CD4-positive, alpha-beta memory T cell (primary cell): ENCODE data around the gene CHN1. TPM values are rescaled to one million over a fixed set of nuclear protein-coding genes. Genes with fewer than 3 reads are reported as not detected.

Experiments used
- CTCF ChIA-PET: fragments of 350-600 bp; sonication (Branson Sonifier 250); formaldehyde crosslinking; loops from one replicate; lab custom pipeline; 2021; ENCODE audit warnings: inconsistent platforms; ENCODE audit not compliant: partially characterized antibody; lab: Charles Lee
- POLR2A ChIA-PET: fragments of 350-600 bp; sonication (Branson Sonifier 250); formaldehyde crosslinking; loops from one replicate; lab custom pipeline; 2021; ENCODE audit not compliant: partially characterized antibody; lab: Charles Lee
- DNase-seq, 5 donors: peaks; one replicate each; pipeline versions ENCODE4 v3.0.0 to v3.0.0-alpha.2; 2020 to 2022; ENCODE audit warnings: mixed read lengths in 1 of 5
- H3K27ac ChIP-seq: one replicate; pipeline ENCODE4 v1.7.0; 2013; ENCODE audit warnings: low read depth, low read length
- H3K27me3 ChIP-seq: 2 replicates; pipeline ENCODE4 v1.7.0; 2013; ENCODE audit warnings: mild to moderate bottlenecking, low read length, moderate library complexity; ENCODE audit not compliant: insufficient read depth
- H3K36me3 ChIP-seq: 2 replicates; pipeline ENCODE4 v1.7.0; 2013; ENCODE audit warnings: mild to moderate bottlenecking, low read length, moderate library complexity; ENCODE audit not compliant: insufficient read depth
- H3K4me1 ChIP-seq: 2 replicates; pipeline ENCODE4 v1.7.0; 2013; ENCODE audit warnings: mild to moderate bottlenecking, low read length, moderate library complexity; ENCODE audit not compliant: insufficient read depth
- H3K4me3 ChIP-seq, 2 donors: one replicate each; pipeline ENCODE4 v1.7.0; 2013; ENCODE audit warnings: low read length in 2 of 2, mild to moderate bottlenecking in 1 of 2
- H3K9me3 ChIP-seq, 2 donors: one replicate each; pipeline ENCODE4 v1.7.0; 2013; ENCODE audit warnings: low read length in 2 of 2, control low read depth in 1 of 2; ENCODE audit not compliant: control insufficient read depth in 1 of 2
- H3K27ac Mint-ChIP-seq, 7 donors: one replicate each; pipeline ENCODE4 v1.8.0; 2020 to 2021; ENCODE audit warnings: mixed read lengths in 7 of 7, mild to moderate bottlenecking in 6 of 7, inconsistent platforms in 3 of 7, moderate library complexity in 3 of 7
- H3K27me3 Mint-ChIP-seq, 2 donors: one replicate each; pipeline ENCODE4 v1.8.0; 2020 to 2021; ENCODE audit warnings: mixed read lengths in 2 of 2
- H3K36me3 Mint-ChIP-seq, 2 donors: one replicate each; pipeline ENCODE4 v1.8.0; 2020 to 2021; ENCODE audit warnings: mixed read lengths in 2 of 2, inconsistent platforms in 1 of 2, mild to moderate bottlenecking in 1 of 2
- H3K4me1 Mint-ChIP-seq, 4 donors: one replicate each; pipeline ENCODE4 v1.8.0; 2020 to 2021; ENCODE audit warnings: mixed read lengths in 4 of 4, mild to moderate bottlenecking in 1 of 4
- H3K4me3 Mint-ChIP-seq, 8 donors: one replicate each; pipeline ENCODE4 v1.8.0; 2020 to 2021; ENCODE audit warnings: mixed read lengths in 8 of 8, mild to moderate bottlenecking in 7 of 8, moderate library complexity in 6 of 8, inconsistent platforms in 3 of 8
- H3K9me3 Mint-ChIP-seq, 8 donors: one replicate each; pipeline ENCODE4 v1.8.0; 2020 to 2021; ENCODE audit warnings: mixed read lengths in 8 of 8, mild to moderate bottlenecking in 5 of 8, inconsistent platforms in 3 of 8, moderate library complexity in 1 of 8
- intact Hi-C: fragments of 100-400 bp; cut with micrococcal nuclease; formaldehyde crosslinking; loops from one replicate; pipeline ENCODE4 v1.15.1; 2023
- polyA plus RNA-seq, 2 donors: library from polyadenylated mRNA; unstranded; fragments of 300-500 nt; fragmentation: Illumina TruSeq; gene quantifications; one replicate each; pipeline ENCODE4 v1.2.3, GENCODE V29; 2021
- total RNA-seq, 2 experiments: library from RNA; stranded (reverse); gene quantifications; one replicate each; pipeline ENCODE4 v1.2.3, GENCODE V29; 2021

CHN1 gene
- total and polyA plus RNA-seq, 4 experiments from 2014 or later: 3.4 to 15.3 (median 8.9) TPM

- CTCF ChIA-PET: no interaction called here
- no peak overlapping the region for H3K4me3 Mint-ChIP-seq
- Histone ChIP-seq H3K36me3 (no peaks in the 10 kb centered on the region), H3K4me3 (no peak overlapping the region), H3K27ac (no peak overlapping the region), H3K27me3 (no peaks in the 10 kb centered on the region), H3K4me1 (no peaks in the 10 kb centered on the region), H3K9me3 (no peaks in the 10 kb centered on the region)
- H3K27me3 Mint-ChIP-seq: no peaks in the 10 kb centered on the region
- H3K4me1 Mint-ChIP-seq: no peaks in the 10 kb centered on the region
- H3K36me3 Mint-ChIP-seq: no peaks in the 10 kb centered on the region
- no peak for DNase-seq
- H3K9me3 Mint-ChIP-seq: peaks cover 0 to 4% (median 0%) of the 10 kb centered on the region in 8 donors
- POLR2A ChIA-PET: no interaction called here
- intact Hi-C loops: no loop called here
- no peak overlapping the region for H3K27ac Mint-ChIP-seq
Observed at GRCh38 chr2:175025946-175026345, 20.8 kb upstream of the CHN1 start.

DNA sequence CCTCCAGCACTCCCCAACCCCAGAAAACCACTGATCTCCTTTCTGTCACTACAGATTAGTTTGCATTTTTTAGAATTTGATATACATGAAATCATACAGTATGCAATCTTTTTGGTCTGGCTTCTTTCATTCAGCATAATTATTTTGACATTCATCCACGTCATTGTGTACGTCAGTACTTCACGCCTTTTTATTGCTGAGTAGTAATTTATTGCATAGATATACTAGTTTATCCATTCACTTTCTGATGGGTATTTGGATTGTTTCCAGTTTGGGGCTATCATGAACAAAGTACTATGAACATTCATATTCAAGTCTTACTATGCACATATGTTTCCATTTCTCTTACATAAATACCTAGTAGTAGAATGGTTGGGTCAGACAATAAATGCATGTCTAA lies 20.1 kb upstream of the CHN1 start:
- H3K9me3 ChIP-seq: no peaks in the 10 kb centered on the region
- Mint-ChIP-seq H3K27ac (no peak overlapping the region), H3K4me3 (no peak overlapping the region), H3K27me3 (no peaks in the 10 kb centered on the region), H3K4me1 (no peaks in the 10 kb centered on the region), H3K36me3 (no peaks in the 10 kb centered on the region), H3K9me3 (peaks cover 0 to 4% (median 0%) of the 10 kb centered on the region in 8 donors)
- no peaks in the 10 kb centered on the region for H3K4me1 ChIP-seq
- no peak for DNase-seq
- intact Hi-C loops: no loop called here
- H3K36me3 ChIP-seq: no peaks in the 10 kb centered on the region
- POLR2A ChIA-PET: no interaction called here
- H3K27ac ChIP-seq: no peak overlapping the region
- CTCF ChIA-PET: no interaction called here
- no peak overlapping the region for H3K4me3 ChIP-seq
- no peaks in the 10 kb centered on the region for H3K27me3 ChIP-seq

- H3K27ac Mint-ChIP-seq: no peak overlapping the region
- H3K36me3 Mint-ChIP-seq: no peaks in the 10 kb centered on the region
- H3K27me3 Mint-ChIP-seq: no peaks in the 10 kb centered on the region
- no peak for DNase-seq
- Histone ChIP-seq H3K9me3 (no peaks in the 10 kb centered on the region), H3K36me3 (no peaks in the 10 kb centered on the region), H3K4me1 (no peaks in the 10 kb centered on the region), H3K4me3 (no peak overlapping the region), H3K27ac (no peak overlapping the region), H3K27me3 (no peaks in the 10 kb centered on the region)
- H3K4me3 Mint-ChIP-seq: no peak overlapping the region
- POLR2A ChIA-PET: no interaction called here
- no peaks in the 10 kb centered on the region for H3K4me1 Mint-ChIP-seq
- intact Hi-C loops: no loop called here
- CTCF ChIA-PET: interaction anchor here (1.1 kb wide), 1 partner anchor 13 kb away, joined by 3 read pairs; no protein-coding TSS in a partner anchor
- H3K9me3 Mint-ChIP-seq: peaks cover 0 to 4% (median 0%) of the 10 kb centered on the region in 8 donors
Observed at GRCh38 chr2:175022923-175023322, 17.7 kb upstream of the CHN1 start.

- Histone ChIP-seq H3K27me3 (no peaks in the 10 kb centered on the region), H3K4me1 (no peaks in the 10 kb centered on the region), H3K36me3 (no peaks in the 10 kb centered on the region), H3K4me3 (no peak overlapping the region), H3K27ac (no peak overlapping the region), H3K9me3 (no peaks in the 10 kb centered on the region)
- Mint-ChIP-seq H3K9me3 (peaks cover 0 to 7% (median 0%) of the 10 kb centered on the region in 8 donors), H3K27me3 (no peaks in the 10 kb centered on the region), H3K36me3 (no peaks in the 10 kb centered on the region), H3K4me3 (no peak overlapping the region), H3K4me1 (no peaks in the 10 kb centered on the region), H3K27ac (no peak overlapping the region)
- ChIA-PET CTCF (interaction anchor here (0.6 kb wide), 1 partner anchor 10 kb away, joined by 3 read pairs; no protein-coding TSS in a partner anchor), POLR2A (no interaction called here)
- intact Hi-C loops: no loop called here
- DNase-seq: no peak
Observed at GRCh38 chr2:175019566-175020327, 14.6 kb upstream of the CHN1 start.

GRCh38 chr2:175017618-175018414 lies 12.6 kb upstream of the CHN1 start:
- H3K4me3 Mint-ChIP-seq: no peak overlapping the region
- H3K27me3 Mint-ChIP-seq: no peaks in the 10 kb centered on the region
- Histone ChIP-seq H3K4me1 (no peaks in the 10 kb centered on the region), H3K9me3 (no peaks in the 10 kb centered on the region), H3K36me3 (no peaks in the 10 kb centered on the region), H3K27ac (no peak overlapping the region), H3K4me3 (no peak overlapping the region), H3K27me3 (no peaks in the 10 kb centered on the region)
- intact Hi-C loops: no loop called here
- H3K27ac Mint-ChIP-seq: no peak overlapping the region
- H3K4me1 Mint-ChIP-seq: no peaks in the 10 kb centered on the region
- H3K36me3 Mint-ChIP-seq: no peaks in the 10 kb centered on the region
- ChIA-PET POLR2A (no interaction called here), CTCF (interaction anchor here (1.0 to 1.2 kb wide), 2 partner anchors 9 to 12 kb away, joined by 3 to 4 read pairs; partner anchors contain the start of gene CHN1)
- H3K9me3 Mint-ChIP-seq: peaks cover 0 to 10% (median 1%) of the 10 kb centered on the region in 8 donors
- DNase-seq: no peak

GRCh38 chr2:175015340-175015739 lies 10.2 kb upstream of the CHN1 start:
- H3K36me3 Mint-ChIP-seq: no peaks in the 10 kb centered on the region
- H3K27me3 ChIP-seq: no peaks in the 10 kb centered on the region
- peaks cover 0 to 10% (median 0%) of the 10 kb centered on the region in 8 donors for H3K9me3 Mint-ChIP-seq
- H3K27ac Mint-ChIP-seq: no peak overlapping the region
- H3K9me3 ChIP-seq: no peaks in the 10 kb centered on the region
- H3K4me3 Mint-ChIP-seq: no peak overlapping the region
- no peak for DNase-seq
- H3K4me1 ChIP-seq: no peaks in the 10 kb centered on the region
- ChIA-PET POLR2A (no interaction called here), CTCF (interaction anchor here (1.0 kb wide), 1 partner anchor 10 kb away, joined by 4 read pairs; the partner anchor contains the start of gene CHN1)
- no peaks in the 10 kb centered on the region for H3K27me3 Mint-ChIP-seq
- H3K4me1 Mint-ChIP-seq: no peaks in the 10 kb centered on the region
- no peak overlapping the region for H3K4me3 ChIP-seq
- H3K27ac ChIP-seq: no peak overlapping the region
- H3K36me3 ChIP-seq: no peaks in the 10 kb centered on the region
- intact Hi-C loops: no loop called here

- no peak overlapping the region for H3K4me3 Mint-ChIP-seq
- Histone ChIP-seq H3K27me3 (no peaks in the 10 kb centered on the region), H3K4me1 (no peaks in the 10 kb centered on the region), H3K27ac (no peak overlapping the region), H3K4me3 (no peak overlapping the region), H3K36me3 (no peaks in the 10 kb centered on the region), H3K9me3 (no peaks in the 10 kb centered on the region)
- no peak for DNase-seq
- no peak overlapping the region for H3K27ac Mint-ChIP-seq
- intact Hi-C loops: no loop called here
- peaks cover 0 to 8% (median 0%) of the 10 kb centered on the region in 8 donors for H3K9me3 Mint-ChIP-seq
- POLR2A ChIA-PET: no interaction called here
- CTCF ChIA-PET: no interaction called here
- H3K36me3 Mint-ChIP-seq: no peaks in the 10 kb centered on the region
- H3K4me1 Mint-ChIP-seq: no peaks in the 10 kb centered on the region
- H3K27me3 Mint-ChIP-seq: peaks cover 2 to 4% of the 10 kb centered on the region in 2 donors
Observed at GRCh38 chr2:175012516-175012915, 7.3 kb upstream of the CHN1 start.
